HPDE6-E6E7 (cell line): ENCODE data around the gene PHTF2.
"Not testable (repeated sequence)": the region's sequence is repeated elsewhere in the genome, so short reads cannot be mapped to it uniquely, and the experiment has no call there.

Experiments used
- DNase-seq: peaks from one replicate; pipeline ENCODE4 v3.0.0; 2011; ENCODE audit warnings: missing footprints; ENCODE audit errors: extremely low spot score

Gene PHTF2

DNA sequence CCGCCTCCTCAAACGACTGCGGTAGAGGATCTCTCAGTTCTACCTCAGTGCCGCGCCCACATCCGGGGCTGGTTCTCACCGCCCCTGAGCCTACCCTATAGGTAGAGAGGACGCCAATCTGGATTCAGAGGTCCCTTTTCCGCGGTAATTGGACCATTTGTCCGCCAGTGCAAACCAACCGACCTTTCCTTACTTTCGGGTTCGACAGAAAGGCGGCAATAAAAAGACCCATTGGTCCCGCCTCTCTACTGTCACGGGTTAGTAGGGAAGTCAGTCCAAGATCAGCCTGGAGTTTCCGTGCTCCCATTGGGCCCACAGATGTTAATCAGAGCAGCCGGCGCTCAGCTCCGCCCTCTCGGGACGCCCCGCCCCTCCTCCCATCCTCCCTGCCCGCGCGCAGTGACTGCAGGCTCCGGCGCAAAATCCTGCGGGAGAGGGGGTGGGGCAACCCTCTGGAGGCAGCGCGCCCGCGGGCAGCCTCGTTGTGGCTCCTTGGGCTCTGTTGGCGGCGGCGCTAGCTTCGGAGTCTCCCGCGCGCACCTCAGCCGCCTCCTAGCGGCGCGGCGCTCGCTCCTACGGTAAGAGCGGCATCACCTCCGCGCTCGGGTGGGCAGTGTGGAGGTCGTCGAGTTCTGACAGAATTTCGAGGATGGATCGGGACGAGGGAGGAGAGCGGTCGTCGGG is at the start of gene PHTF2, which contains the start of gene TMEM60:
Gene PHTF2, plus strand, starts transcription at position 380 of the 684 bp plus-strand sequence.
Gene TMEM60, minus strand, starts transcription at position 41 of the 684 bp plus-strand sequence. CDS start 4,061 bp downstream, outside the sequence.
- DNase-seq = peak; percentile 92

- no peak for DNase-seq
Observed at GRCh38 chr7:77752016-77752415, 46.6 kb upstream of the PHTF2 start.

DNA sequence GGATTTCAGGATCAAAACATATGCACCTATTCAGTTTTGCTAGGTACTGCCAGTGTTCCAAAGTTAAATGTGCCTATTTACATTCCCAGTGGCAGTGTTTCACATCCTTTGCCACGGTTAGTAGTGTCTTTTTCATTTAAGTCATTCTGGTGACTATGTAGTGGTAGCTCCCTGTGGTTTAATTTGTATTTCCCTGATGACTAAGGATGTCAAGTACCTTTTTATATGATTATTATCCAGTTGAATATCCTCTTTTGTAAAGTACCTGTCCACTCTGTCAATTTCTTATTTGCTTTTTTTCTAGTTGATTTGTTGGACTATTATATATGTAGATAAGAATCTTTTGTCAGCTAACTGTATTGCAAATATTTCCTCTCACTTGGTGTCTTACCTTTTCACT is 45.4 kb upstream of the PHTF2 start:
- DNase-seq = no peak

GRCh38 chr7:77757589-77757988 is 41.0 kb upstream of the PHTF2 start:
- no peak for DNase-seq

DNA sequence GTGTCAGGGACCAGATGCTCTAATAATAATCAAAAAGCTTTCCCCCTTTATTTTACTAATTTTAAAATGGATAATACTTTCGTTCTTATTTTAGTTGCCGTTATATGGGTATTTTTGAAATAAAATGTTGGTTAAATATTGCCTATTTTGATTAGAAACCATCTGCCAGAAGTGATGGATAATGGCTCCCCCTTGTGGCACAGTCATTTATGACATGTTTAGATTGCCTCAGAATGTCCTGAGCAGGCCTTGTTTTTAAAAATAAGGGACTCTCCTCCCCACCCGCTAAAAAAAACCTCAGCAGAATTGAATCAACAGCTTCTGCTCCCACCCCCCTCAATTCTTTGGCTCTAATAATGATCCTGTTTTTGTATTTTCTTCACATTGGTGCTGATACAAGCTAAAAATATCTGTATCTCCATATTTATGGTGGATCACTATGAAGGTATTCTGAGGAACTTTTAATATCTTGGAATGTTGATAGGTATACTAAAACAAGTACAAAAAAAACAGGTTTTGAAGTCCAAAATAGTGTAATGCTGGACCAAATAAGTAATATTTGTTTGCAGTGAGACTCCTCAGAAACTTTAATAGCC is 39.2 kb upstream of the PHTF2 start:
- peak; percentile 15 for DNase-seq

DNA sequence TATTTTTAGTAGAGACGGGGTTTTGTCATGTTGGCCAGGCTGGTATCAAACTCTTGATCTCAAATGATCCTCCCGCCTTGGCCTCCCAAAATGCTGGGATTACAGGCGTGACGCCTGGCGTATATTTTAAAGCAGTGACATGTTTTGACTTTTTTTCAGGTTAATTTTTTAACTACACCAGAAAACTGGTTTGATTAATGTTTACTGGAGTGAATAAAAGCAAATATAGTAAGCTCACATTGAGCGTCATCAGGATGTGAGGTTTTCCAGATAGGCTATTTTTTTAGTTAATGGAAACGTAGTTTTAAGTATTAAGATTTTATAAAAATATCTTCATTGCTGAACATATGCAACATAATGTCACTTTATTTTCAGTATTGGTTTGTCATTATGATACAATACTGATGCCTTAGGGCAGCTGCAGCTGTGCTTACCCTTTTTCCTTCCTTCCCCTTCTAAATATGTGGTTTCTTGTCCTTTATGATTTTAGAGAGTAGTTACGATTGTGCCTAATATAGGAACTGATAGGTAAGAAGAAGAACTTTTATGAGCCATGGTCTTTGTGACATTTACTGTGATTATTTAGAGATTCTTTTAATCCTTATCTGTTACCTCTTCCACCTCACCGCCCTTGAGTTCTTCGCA is 37.6 kb upstream of the PHTF2 start:
- no peak for DNase-seq

DNA sequence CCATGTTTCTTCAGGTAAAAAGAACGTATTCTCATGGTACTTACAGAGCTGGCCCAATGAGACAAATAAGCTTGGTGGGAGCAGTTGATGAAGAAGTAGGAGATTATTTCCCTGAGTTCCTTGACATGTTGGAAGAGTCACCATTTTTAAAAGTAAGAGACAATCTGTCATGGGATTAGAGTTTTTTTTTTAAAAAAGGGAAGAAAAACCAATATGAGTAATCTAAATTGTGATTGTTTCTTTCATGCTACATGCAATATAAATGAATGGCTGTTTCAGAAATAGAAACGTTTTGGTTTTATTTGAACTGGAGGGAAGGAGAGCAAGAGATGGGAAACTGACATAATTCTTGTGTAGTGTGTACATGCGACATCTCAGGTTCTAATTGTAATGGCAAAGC is 33.1 kb upstream of the PHTF2 start:
- no peak for DNase-seq

GRCh38 chr7:77765906-77766800 is 32.4 kb upstream of the PHTF2 start:
- DNase-seq = no peak

DNA sequence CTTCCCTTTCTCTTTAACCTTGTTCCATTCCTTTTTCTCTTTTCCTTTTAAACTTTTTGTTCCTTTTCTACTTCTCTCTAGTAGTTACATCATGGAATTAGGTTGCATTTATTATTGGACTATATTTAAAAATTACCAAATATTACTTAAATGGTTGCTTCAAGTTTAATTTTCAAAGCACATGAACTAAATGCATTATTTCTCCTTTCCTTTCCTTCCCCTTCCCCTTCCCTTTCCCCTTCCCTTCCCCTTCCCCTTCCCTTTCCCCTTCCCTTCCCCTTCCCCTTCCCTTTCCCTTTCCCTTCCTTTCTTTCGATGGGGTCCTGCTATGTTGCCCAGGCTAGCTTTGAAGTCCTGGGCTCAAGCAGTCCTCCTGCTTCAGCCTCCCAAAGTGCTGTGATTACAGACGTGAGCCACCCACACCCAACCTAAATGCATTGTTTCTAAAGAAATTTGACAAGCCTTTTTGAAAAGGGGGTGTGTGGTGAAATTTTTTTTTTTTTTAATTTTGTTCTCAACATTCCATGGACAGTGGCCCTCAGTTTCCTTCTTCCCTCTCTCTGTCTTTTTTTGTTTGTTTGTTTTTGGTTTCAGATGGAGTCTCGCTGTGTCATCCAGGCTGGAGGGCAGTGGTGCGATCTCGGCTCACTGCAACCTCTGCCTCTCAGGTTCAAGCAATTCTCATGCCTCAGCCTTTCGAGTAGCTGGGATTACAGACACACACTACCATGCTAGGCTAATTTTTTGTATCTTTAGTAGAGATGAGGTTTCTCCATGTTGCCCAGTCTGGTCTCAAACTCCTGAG is 31.6 kb upstream of the PHTF2 start:
- DNase-seq = no peak

- DNase-seq = no peak
Observed at GRCh38 chr7:77770316-77770715, 28.3 kb upstream of the PHTF2 start.

DNA sequence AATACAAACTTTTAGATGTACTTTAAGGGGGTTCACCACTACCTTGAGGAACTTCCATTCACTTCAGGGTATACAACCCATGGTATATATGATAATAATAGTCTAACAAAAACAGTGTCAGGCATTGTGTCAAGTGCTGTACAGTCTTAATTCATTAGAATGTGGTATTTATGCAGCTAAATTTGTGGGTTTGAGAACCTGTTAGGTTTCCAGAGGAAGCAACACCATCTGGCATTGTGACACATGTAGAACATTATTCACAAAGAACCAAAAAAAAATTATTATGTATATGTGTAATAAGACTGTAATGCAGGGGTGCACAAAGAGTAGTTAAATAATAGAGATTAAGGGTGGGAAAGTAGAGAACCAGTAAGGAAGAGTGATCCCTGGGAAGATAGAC is 26.7 kb upstream of the PHTF2 start:
- DNase-seq = no peak

DNA sequence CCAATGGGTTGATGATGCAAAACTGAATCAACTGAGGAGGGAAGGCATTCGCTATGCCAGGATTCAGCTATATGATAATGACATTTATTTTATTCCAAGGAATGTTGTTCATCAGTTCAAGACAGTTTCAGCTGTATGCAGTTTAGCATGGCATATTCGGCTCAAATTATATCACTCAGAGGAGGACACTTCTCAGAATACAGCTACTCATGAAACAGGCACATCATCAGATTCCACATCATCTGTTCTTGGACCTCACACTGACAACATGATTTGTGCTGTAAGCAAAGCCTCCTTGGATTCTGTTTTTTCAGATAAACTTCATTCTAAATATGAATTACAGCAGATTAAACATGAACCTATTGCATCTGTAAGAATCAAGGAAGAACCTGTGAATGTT is 20.0 kb upstream of the PHTF2 start:
- DNase-seq = no peak

GRCh38 chr7:77782383-77782782 is 16.2 kb upstream of the PHTF2 start:
- no peak for DNase-seq

GRCh38 chr7:77783111-77783510 is 15.5 kb upstream of the PHTF2 start:
- DNase-seq = no peak

DNA sequence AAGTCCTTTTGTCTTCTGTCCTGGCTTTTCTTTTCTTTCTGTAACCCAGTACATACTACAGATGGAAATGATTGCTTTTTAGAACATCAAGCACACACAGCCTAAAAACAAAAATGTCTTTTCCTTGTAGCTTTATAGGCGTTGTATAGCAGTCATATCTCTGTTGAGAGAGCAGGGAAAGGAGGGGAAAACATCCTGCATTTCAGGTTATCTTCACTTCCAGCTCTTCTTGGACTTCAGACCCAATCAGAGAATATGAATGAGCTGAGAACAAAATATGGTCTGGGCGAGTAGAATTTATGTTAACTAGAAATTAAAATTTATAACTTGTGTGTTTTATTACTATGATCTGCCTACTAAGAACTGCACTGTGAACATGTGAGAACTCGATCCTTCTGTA is 15.0 kb upstream of the PHTF2 start:
- no peak for DNase-seq

GRCh38 chr7:77784426-77784825 is 14.1 kb upstream of the PHTF2 start:
- not testable (repeated sequence) for DNase-seq

GRCh38 chr7:77786018-77786417 is 12.6 kb upstream of the PHTF2 start:
- no peak for DNase-seq

- no peak for DNase-seq
Observed at GRCh38 chr7:77786741-77787140, 11.8 kb upstream of the PHTF2 start.

DNA sequence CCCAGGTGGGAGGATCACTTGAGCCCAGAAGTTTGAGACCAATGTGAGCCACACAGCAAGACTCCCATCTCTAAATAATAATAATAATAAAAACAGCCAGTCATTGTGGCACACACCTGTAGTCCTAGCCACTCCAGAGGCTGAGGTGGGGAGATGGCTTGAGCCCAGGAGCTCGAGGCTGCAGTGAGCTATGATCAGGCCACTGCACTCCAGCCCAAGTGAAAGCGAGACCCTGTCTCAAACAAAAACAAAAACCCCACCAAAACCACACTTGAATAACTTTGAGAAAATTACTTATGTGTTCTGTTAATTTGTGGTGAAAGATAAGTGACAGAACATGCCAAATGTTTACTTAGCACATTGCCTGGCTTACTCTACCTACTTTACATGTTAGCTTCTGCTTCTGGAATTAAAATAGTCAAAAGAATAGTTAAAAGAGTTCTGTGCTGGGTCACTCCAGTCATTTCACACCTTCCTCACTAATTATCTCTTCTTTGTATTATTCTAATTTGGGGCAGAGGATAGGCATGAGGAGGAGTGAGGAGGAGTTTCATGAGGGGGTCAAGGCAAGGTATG is 10.2 kb upstream of the PHTF2 start:
- DNase-seq = no peak

- no peak for DNase-seq
Observed at GRCh38 chr7:77791336-77791735, 7.2 kb upstream of the PHTF2 start.

DNA sequence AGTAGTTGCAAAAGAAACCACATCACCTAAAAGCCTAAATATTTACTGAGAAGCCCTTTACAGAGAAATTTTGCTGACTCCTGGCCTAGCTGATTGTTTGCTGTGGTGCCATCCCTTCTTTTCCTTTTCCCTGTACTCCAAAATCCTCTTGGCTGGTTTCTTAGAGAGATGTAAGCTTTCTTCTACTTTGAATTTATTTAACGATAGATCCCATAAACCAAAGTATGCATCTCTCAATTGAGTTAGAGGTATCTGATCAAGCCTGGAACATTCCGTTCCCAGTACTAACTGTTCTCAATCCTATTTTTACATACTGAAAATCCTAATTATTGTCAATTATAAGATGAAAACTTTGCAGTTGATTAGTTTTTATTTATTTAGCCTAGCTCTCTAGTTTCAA is 6.6 kb upstream of the PHTF2 start:
- DNase-seq = no peak
